SK-N-DZ (cell line): ENCODE results near the gene MED14.

ENCODE experiments used
- DNase-seq: peaks from one replicate; pipeline ENCODE4 v3.0.0-alpha.2; 2015; ENCODE audit warnings: low spot score

The MED14 gene

DNA sequence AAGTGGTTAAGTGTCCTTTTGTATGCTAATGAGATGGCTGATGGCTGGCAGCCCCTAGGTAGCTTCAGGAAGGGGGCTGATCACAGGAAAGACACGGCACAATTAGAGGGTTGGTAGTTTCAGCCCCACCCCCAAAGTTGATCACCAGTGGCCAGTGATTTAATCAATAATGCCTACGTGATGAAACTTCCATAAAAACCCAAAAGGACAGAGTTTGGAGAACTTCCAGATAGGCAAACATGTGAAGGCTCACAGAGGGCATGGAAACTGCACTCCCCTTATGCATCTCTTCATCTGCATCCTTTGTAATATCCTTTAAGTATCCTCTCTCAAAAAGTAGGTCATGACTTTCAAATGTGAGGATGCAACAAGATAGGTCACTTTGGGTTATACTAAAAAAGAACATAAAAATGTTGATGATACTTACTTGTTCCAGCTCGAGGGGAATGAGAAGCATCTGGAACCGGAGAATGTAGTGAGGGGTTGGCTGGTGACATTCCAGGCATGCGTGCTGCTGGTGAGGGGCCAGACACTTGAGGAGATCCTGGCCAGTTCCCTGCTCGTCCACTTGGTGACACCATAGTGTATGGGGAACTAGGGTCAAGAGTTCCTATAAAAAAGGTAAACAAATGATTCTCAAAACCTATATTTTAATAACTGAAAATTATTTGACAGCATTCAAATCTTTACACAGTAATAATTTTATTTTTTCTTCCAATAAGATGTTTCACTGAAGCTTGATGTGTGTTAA lies 71.3 kb downstream of the MED14 start:
- no peak for DNase-seq

DNA sequence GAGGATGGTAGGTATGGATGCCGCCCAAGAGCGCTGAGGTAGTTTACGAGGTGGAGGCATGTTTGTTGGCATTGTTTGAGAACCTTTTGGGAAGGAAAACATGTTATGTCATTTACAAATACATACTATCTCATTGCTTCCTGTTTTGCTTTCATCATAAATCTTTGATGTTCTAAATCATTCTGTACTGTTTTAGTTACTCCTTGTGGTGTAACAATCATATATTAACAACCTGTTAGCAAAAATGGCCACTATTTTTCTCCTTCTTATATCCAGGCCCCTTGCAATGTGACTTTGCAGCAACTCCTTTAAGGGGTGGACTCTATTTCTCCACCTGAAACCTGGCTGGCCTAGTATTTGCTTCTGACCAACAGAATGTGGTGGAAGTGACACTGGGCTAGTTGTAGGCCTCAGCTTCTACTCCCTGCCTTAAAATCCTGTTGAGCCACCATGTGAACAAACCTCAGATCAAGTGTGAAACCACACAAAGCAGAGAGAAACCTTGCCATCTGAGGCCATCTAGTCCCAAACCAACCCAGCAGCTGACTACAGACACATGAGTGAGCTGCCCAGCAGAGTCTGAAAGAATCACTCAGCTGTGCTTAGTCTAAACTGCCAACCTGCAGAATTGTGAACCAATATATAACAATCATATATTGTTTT lies 72.1 kb downstream of the MED14 start:
- no peak for DNase-seq

DNA sequence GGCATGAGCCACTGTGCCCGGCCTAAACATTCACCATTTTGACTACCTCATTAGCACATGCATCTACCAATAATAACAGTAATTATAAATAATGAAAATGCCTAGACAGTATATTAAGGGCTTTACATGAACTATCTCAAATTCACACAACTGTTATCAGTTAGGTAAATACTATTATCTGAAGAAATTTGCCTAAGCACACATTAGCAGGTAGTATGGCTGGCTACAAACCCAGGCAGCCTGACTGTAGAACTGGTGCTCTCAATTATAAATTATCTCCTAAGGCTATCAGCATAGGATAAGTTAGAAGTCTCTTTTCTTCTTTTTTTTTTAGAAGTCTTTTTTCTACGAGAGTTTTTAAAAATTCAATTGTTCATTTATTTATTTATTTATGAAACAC lies 73.9 kb downstream of the MED14 start:
- no peak for DNase-seq

DNA sequence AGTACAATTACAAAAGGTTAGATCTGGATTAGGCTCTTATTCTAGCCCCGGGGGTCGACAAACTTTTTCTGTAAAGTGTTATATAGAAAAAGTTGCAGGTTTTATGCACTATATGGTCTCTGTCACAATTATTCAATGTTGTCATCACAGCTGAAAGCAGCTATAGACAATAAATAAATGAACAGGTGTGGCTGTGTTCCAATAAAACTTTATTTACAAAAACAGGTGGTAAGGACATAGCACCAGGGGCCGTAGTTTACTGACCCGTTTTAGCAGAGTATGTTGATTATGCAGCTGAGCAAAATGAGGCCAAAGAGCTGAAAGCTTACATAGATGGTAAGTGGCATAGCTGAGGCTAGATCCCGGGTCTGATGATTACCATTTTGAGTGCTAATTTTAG lies 75.0 kb downstream of the MED14 start:
- DNase-seq: no peak

DNA sequence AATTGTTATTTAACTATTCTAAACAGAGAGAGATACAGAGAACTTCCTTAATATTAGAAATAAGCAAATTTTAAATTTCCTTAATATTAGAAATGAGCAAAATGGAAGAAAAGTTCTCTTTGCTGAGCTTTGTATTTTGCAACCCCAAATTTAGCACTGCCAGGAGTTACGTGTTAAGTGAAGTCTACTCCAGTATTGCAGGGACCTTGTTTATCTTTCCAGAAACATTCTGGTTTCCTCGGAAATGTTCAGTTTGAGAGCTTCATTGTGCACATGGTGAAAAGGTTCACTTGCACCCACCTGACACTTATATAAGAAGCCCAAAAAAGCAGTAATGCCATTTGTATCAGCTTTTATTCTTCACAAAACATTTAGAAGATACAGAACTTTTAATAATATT lies 81.8 kb downstream of the MED14 start:
- DNase-seq: no peak

DNA sequence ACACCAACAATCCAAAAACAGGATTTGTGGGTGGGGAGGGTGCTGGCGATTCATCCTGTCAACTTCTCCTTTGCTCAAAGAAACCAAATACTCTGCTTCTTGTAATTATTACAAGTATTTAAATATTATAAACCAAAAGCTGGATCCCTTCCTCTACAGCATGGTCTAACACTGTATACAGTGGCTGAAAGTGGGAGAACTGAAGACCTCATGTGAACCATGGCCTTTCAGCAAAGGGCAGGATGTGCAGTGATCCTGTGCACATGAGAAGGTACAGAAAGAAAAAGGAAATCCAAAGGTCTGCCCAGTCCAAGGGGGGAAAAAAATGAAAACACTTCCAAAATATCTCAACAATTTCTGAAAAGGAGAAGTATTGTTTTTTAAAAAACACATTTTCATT lies 82.7 kb downstream of the MED14 start:
- no peak for DNase-seq

DNA sequence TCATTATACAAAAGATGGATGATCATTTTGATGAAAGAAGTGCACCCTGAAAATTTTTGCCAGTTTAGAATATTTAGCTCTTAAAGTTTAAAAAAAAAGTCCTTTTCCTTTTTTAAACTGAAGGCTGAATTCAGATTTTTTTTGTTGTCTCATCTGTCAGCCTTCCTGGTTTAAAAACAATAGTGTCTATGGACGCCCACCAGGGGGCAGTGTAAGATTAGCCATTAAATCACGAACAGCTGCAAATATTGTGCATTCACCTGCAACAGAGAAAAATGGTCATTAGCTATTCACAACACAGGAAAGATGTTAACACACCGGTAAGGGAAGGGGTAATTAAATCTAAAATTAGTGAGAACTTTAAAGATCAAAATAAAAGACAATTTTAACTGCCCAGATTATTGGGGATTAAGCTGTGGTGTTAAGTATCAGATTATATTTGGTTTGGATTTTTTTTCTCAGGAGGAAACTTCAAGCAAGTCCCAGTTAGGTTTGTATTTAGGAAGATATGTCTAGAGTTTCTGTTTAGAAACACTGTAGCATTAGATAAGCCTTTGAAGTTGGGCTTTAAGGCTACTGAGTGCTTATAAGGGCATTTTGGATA lies 83.6 kb downstream of the MED14 start:
- DNase-seq: peak; percentile 59

DNA sequence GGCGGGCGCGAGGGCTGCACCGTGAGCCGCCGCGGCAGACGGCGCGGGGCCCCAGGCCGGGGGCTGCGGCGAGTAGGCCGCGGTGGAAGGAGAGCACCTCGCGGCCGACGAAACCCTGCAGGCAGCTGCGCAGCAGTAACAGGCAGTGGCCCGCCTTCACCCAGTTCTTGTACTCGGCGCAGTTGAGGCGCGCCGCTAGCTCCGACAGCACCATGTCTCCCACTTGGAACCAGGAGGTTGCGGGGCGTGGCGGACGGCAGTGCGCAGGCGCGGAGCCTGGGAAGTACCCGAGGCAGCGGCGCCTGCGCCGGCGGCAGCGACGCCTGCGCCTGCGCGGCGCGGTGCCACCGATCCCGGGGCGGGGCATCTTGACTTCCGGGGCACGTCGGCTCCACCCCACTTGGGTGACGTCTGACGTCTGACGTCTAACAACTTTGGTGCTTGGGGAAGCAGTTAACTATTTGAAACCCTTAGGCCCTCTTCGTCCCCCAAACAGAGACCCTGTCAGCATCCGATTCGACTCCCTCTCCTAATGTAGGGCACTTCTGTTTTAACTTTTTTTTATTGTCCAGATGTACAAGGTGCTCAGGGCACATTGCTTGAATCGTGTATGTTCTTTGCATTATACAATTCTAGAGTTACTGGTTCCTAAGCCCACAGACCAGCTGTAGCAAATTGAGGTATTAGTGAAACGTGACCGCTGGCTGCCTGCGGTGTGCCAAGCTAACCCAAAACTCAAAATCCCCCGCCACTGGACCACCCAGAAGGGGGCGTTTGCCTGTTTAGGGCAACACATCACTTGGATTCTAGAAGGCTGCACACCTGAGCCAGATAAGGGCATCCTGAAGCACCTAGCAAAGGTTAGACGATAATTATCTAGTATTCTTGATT lies 87.8 kb downstream of the MED14 start, which contains the start of gene CXorf38:
Gene CXorf38, minus strand, starts transcription at position 255 of the 891 bp plus-strand sequence. Its CDS starts 41 bp downstream, at position 214.
- DNase-seq: peak; percentile 85

DNA sequence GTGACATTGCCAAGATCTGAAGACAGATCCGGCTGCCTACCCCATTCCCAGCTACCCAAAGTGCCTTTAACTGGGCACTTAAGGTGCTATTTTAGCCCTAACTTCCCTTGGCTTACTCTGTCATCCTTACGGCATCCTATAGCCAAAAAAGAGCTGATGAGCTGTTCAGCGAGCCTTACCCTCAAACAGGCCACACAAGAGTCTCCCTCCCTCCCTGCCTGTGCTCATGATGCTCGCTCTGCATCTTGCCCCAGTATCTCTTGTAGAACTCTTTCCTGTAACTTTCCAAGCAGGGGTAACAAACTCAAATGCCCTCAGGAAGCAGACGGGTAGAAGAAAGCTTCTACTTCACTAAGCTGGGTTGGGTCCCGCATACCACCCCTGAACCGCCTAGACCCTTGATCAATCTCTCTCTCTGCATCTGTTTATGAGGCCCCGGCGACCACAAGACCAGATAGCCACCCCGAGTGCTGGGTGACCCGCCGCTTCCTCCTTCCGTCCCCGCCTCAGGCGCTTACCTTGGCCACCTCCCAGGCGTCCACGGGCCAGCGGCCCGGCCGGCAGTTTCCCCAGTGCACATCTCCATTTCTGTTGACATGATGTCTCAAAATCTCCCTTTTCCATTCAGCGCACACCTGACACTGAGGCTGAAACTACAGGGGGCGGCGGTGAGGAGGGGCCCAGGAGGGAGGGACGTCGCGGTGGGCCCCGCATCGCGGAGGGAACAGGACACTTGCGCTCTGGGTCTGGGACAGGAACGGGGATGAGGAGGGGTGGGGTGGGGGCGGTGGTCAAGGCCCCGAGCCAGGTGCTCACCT lies 88.6 kb downstream of the MED14 start:
- peak; percentile 2 for DNase-seq

DNA sequence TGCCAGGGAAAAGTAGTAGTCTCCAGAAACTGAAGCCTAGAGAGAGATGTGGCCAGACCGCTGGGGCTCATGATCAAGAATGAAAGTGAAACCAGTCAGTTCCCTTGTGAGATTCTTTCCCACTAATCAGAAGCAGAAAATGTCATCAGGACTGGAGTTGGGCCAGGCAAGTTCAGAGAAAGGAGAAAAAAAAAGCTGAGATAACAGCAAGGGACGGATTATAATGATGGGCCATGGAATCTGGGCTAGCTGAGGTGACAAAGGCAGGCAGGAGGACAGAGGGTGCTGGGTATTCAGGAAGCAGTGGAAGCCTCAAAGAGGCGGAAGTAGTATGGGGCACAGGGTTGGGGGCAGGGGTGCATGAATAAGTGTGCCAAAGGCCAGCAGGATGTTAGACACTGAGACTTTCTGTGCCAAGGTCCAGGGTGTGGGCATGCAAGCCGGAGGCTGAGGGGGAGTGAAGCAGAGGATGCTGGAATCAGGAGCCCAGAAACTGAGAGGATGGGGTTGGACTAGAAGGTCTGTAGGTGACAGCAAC lies 90.5 kb downstream of the MED14 start:
- DNase-seq: no peak

DNA sequence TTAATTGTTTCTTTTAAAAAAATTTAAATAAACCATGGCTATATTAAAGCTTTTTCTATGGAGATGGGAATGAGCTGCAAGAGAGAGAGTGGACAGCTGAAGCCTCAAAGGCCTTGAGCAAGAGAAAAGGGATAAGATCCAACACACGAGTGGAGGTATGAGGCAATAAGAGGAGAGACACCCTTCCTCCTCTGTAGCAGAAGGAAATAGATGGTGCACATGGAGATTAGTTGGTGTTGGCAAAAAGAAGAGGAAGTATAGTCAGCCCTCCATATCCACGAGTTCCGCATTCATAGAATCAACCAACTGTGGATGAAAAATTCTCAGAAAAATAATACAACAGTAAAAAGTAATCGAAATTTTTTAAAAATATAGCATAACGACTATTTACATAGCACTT lies 91.2 kb downstream of the MED14 start:
- no peak for DNase-seq

DNA sequence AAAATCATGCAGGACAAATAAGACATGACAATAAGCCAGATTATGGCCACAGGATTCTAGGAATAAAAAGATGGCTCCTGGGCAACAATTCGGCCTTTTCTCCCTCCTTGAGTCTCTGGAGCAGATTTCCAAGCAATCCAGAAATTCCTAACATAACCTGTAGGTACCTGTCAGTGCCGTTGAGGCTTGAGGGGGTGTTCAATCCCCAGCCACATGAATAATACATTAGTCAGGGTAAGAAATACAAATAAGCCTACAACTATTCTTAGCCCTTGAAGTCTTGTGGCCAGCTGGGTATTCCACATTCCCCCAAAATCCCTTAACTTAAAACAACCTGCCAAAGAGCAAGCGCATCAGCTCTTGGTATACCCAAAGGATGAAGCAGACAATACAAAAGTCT lies 97.7 kb downstream of the MED14 start:
- DNase-seq: no peak

DNA sequence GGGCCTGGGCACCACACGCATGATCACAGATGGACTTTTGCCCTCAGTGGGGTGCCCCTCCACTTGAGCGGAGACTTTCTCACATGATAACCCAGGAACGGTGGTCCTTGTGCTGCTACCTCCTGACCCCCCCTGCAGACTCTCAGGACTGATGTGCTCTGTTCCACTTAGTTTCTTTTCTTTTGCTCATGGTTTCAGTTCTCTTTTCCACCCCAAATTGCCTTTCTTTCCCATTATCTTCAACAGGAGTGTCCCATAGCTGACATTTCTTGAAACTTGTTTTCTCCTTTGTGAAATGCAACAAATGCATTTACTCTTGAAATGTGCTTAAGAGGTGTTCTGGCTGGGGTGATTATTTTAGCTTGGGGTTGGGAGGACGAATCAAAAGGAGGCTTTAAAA lies 103.1 kb downstream of the MED14 start:
- no peak for DNase-seq

DNA sequence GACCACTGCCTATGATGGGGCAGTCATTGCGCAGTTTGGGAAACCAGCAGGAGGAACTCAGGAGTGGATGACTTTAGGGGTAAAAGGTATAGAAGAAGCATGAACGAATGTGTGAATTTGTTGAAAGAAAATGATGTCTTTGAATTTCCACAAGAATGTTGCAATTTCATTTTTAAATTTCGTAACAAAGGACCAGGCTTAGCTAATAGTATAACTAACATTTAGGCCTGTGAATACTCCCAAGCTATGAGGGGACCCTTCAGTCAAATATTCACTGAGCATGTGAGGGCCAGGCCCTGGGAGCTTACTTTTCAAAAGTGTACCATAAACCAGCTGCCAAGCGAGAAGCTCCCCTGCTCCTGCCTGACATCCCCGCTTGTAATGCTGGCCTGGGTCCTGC lies 106.8 kb downstream of the MED14 start:
- DNase-seq: no peak

DNA sequence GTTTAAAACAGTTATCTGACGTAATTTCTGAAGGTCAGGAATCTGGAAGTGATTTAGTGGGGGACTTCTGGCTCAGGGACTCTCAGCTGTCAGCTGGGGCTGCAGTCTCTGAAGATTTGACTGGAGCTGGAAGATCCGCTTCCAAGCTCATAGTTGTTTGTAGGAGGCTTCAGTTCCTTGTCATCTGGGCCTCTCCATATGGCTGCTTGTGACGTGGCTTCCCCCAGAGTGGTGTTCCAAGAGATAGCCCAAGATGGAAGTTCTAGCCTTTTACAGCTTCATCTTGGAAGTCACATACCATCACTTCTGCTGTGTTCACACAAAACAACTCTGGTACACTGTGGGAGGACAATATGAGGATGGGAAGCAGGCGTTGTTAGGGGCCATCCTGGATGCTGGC lies 110.0 kb downstream of the MED14 start:
- no peak for DNase-seq

DNA sequence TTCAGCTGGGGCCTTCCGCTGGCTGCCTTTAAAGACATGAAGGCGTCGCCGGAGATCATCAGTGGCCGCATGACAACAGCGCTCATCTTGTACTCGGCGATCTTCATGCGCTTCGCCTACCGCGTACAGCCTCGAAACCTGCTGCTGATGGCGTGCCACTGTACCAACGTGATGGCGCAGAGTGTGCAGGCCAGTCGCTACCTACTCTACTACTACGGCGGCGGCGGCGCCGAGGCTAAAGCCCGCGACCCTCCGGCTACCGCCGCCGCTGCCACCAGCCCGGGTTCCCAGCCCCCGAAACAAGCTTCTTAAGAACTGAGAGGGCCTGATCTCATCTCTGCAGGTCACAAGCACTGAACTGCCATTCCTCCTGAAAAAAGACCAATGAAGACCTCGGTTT lies 111.7 kb downstream of the MED14 start:
- DNase-seq: no peak

DNA sequence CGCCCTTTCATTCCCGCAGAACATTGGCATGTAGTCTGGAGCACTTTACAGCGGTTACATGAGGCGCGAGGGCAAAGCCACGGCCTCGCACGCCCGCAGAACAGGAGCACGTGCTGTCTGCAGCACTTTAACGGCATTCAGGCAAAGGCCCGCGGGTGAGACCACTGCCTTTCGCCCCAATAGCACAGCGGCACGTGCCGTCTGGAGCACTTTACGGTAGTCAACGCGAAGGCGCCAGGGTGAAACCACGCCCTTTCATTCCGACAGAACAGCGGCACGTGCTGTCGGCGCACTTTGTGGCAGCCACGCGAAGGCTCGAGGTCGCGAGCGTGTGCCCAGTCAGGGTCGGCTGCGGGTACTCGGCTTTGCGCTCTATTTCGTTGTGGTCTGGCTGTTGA lies 112.2 kb downstream of the MED14 start, which contains the start of gene MPC1L:
Gene MPC1L, plus strand, starts transcription at position 290 of the 398 bp plus-strand sequence. CDS start 138 bp downstream, outside the sequence.
- DNase-seq: no peak

DNA sequence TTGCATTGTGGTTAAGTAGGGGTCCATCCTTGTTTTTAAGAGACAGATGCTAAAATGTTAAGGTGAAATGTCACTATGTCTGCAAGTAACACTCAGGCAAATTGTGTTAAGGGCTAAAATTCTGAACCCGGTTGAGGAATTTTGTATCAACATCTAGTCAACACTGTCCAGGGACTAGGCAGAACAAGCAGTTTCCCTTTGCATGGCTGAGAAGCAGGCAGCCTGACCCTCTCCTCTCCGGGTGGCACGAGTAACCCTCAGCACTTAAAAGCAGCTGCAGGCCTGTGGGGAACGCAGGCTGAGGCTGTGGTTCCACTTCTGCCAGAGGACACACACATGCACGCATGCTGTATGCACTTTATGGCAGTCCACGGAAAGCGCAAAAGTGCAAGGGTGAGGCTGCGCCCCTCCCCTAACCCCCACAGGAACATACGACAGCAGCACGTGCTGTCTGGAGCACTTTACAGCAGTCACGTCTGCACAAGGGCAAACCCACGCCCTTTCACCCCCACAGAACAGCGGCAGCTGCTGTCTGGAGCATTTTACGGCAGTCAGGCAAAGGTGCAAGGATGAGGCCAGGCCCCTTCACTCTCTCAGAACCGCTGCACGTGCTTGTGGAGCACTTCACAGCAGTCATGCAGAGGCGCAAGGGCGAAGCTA lies 112.7 kb downstream of the MED14 start:
- DNase-seq: peak; percentile 1

DNA sequence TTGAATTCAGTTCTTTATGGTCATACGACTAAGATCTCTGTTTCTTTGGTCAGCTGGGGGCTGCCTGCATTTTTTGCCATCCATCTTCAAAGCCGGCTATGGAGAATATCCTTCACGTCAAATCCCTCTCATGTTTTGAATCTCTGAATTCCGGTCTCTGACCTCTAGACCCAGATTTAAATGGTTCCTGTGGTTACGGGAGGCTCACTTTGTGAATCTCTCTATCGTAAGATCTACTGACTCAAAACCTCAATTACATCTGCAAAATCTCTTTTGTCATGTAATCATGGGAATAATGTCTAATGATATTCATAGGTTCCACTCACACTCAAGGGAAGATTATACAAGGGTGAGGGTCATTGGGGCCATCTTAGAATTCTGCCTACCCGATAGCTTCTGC lies 117.8 kb downstream of the MED14 start:
- no peak for DNase-seq

DNA sequence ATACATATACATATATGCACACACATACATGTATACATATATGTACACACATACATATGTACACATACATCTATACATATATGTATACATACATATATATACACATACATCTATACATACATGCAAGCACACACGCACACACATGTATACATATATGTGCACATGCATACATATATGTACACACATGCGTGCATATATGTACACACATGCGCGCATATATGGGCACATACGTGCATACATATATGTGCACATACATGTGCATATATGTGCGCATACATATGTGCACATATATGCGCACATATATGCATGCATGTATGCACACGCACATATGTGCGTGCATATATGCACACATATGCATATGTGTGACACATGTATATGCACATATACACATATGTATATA lies 119.4 kb downstream of the MED14 start:
- DNase-seq: no peak
